ENCODE data around the gene HOOK2. TPM values are rescaled to one million over a fixed set of nuclear protein-coding genes. Genes with fewer than 3 reads are reported as not detected.
"Not testable (repeated sequence)": the region's sequence is repeated elsewhere in the genome, so short reads cannot be mapped to it uniquely, and the experiment has no call there.

Gene HOOK2
- total and polyA plus RNA-seq, 9 of the 15 experiments (the other 6 are each of a cell fraction or from before 2014, with no cell fraction given), result 1.3 to 17.2 (median 9.9) TPM

DNA sequence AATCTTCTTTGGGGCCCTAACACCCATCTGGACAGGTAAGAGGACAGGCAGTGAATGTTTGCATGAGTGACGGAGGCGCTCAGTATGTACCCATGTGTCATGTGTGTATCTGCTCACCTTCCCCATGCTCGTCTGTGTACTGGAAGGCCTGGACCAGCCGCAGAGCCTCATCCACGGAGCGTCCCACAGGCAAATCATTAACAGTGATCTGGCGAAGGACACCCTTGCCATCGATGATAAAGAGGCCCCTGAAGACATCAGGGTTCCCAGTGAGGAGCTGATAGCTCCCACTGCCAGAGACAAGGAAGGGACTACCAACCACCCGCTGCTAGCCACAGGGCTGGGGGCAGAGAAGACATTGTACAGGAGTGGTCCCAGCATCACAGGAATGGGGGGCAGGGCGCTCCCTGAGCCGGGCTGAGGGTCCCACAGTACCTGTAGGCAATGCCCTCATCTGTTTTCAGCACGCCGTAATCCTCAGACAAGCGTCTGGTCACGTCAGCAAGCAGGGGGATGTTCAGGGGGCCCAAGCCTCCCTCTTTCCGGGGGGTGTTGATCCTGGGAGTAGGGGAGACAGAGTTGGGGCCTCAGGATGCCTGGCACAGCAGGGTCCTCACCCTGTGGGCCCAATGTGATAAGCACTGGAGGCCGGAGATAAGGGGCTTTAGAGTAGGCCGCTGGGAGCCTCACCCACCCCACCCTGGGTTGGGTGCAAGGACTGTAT, 24.6 kb upstream of the HOOK2 start (continued):
- TF ChIP-seq ZNF212 (CRISPR knock-in tag; IDR thresholded peaks at IDR 0.05) (no peak), SIN3A (IDR thresholded peaks at IDR 0.05; ENCODE audit: borderline replicate concordance in 2 of 2, control insufficient read depth in 1 of 2, low read depth in 2 of 2, low read length in 2 of 2) (no peak), DPF2 (IDR thresholded peaks at IDR 0.05) (peak; percentile 31; the same call in 1 of the 2 replicates), CBFA2T2 (conservative IDR thresholded peaks at IDR 0.05) (peak; percentile 35; the same call in 1 of the 2 replicates), POLR2A (conservative IDR thresholded peaks at IDR 0.05) (no peak), PRPF4 (IDR thresholded peaks at IDR 0.05; ENCODE audit: insufficient read depth, low read depth, low read length, poor library complexity, severe bottlenecking) (no peak), ARID1B (IDR thresholded peaks at IDR 0.05) (peak; percentile 45; the same call in 1 of the 2 replicates)
- TF ChIP-seq, protein P1, sequence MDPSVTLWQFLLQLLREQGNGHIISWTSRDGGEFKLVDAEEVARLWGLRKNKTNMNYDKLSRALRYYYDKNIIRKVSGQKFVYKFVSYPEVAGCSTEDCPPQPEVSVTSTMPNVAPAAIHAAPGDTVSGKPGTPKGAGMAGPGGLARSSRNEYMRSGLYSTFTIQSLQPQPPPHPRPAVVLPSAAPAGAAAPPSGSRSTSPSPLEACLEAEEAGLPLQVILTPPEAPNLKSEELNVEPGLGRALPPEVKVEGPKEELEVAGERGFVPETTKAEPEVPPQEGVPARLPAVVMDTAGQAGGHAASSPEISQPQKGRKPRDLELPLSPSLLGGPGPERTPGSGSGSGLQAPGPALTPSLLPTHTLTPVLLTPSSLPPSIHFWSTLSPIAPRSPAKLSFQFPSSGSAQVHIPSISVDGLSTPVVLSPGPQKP (CRISPR knock-in tag; IDR thresholded peaks at IDR 0.05), result no peak

DNA sequence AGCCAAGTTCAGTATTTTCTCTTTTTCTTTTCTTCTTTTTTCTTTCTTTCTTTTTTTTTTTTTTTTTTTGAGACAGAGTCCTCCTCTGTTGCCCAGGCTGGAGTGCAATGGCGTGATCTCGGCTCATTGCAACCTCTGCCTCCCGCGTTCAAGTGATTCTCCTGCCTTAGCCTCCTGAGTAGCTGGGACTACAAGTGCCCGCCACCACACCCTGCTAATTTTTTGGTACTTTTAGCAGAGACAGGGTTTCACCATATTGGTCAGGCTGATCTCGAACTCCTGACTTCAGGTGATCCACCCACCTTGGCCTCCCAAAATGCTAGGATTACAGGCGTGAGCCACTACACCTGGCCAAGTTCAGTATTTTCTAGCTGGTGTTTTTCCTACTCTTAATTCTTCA, 22.3 kb upstream of the HOOK2 start:
- peaks cover 42% of the 10 kb centered on the region for H3K79me2 ChIP-seq (ENCODE audit: control insufficient read depth, insufficient read depth, low read length)
- not testable (repeated sequence) for H3K27ac ChIP-seq (ENCODE audit: extremely low read depth, low read depth, low read length); H3K9me1 ChIP-seq (ENCODE audit: control insufficient read depth, insufficient read depth, low read length); H3K9me3 ChIP-seq (replicated peaks; ENCODE audit: control insufficient read depth, insufficient read depth, low read depth, low read length); DNase-seq (ENCODE audit: extremely low read depth in 1 of 4, low spot score in 3 of 4); H3K27me3 ChIP-seq (ENCODE audit: control insufficient read depth in 2 of 2, insufficient read depth in 2 of 2, low read length in 2 of 2); BruUV-seq (replicated peaks); FAIRE-seq; H3K4me2 ChIP-seq (ENCODE audit: insufficient read depth, low read length); H4K20me1 ChIP-seq (replicated peaks; ENCODE audit: control insufficient read depth, insufficient read depth, low read length); H3K4me3 ChIP-seq; H2AFZ ChIP-seq (ENCODE audit: low read depth, low read length); ATAC-seq; H3K9ac ChIP-seq (ENCODE audit: insufficient read depth in 1 of 2, low read depth in 2 of 2, low read length in 2 of 2)
- in situ Hi-C loops (cut with MboI) (loop anchor here (5.0 kb wide), 1 partner anchor 85 kb away; no protein-coding TSS in a partner anchor), intact Hi-C loops (cut with micrococcal nuclease) (loop anchor here (10.0 kb wide), 1 partner anchor 233 kb away; no protein-coding TSS in a partner anchor)
- CTCF ChIA-PET (ENCODE audit: low intra/inter-chr PET ratio), result interaction anchor here (0.7 to 2.6 kb wide), 3 partner anchors 21 to 81 kb away, joined by 5 to 30 read pairs (median 11); partner anchors contain the start of gene HOOK2
- H3K36me3 ChIP-seq (ENCODE audit: control insufficient read depth, insufficient read depth, low read length), result peaks cover 33% of the 10 kb centered on the region; the same call in 2 of the 3 replicates
- peaks cover 34 to 64% of the 10 kb centered on the region in 2 experiments for H3K4me1 ChIP-seq (replicated peaks in 1 of 2; ENCODE audit: control insufficient read depth in 2 of 2, insufficient read depth in 2 of 2, low read length in 2 of 2)
- WGBS (ENCODE audit: insufficient coverage, low coverage, missing lambda C conversion rate), result 96% methylated on average over 3 of the region's 7 CpGs
- POLR2A ChIA-PET, result interaction anchor here (0.7 kb wide), 1 partner anchor 76 kb away, joined by 3 read pairs; no protein-coding TSS in a partner anchor
